Stimulated activated CD8-positive, alpha-beta memory T cell treated with anti-CD3 and anti-CD28 coated beads, Interleukin-12 subunit alpha, Interleukin-12 subunit beta, amount 100 ng/mL, for 24 hours (primary cell): Measurements from ENCODE around the gene CXCL16.
"Not testable (repeated sequence)": the region's sequence is repeated elsewhere in the genome, so short reads cannot be mapped to it uniquely, and the experiment has no call there.

Source experiments
- DNase-seq: peaks from one replicate; pipeline ENCODE4 v3.0.0-alpha.2; 2020; ENCODE audit errors: extremely low read depth

Gene CXCL16

DNA sequence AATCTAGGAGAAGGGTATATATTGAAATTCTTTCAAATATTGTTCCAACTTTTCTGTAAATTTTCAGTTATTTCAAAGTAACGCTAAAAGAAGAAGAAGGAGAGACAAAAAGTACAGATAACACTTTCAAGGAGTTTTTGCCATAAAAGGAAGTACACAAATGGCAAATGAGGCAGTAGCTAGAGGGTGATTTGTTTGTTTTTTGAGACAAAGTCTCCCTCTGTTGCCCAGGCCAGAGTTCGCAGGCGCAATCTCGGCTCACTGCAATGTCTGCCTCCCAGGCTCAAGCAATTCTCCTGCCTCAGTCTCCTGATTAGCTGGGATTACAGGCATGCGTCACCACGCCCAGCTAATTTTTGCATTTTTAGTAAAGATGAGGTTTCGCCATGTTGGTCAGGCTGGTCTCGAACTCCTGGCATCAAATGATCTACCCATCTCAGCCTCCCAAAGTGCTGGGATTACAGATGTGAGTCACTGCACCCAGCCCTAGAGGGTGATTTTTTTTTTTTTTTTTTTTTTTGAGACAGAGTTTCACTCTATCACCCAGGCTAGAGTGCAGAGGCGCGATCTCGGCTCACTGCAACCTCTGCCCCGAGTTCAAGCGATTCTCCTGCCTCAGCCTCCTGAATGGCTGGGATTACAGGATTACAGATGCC is 40.2 kb downstream of the CXCL16 start:
- DNase-seq: not testable (repeated sequence)

GRCh38 chr17:4696437-4696805 is 43.3 kb downstream of the CXCL16 start:
- DNase-seq: no peak

- no peak for DNase-seq
These were observed 46.3 kb downstream of the CXCL16 start for GRCh38 chr17:4693416-4693815.

DNA sequence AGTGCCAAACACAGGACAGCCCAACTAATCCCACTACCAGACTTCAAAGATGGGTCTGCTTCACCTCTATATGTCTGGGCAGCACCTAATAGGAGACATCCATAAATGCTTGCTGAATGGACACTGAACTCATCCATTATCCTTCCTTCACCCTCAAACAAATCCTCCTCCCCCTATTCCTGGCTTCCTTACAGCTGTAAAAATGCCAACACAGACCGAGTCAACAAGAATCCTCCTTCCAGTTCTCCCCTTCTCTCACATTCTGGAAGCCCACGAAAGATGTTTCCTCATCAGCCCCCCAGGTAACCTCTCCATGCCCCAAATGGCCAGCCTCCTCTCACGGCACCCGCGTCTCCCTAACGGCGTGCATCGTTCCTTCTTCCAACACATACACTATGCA is 48.0 kb downstream of the CXCL16 start:
- DNase-seq: no peak

DNA sequence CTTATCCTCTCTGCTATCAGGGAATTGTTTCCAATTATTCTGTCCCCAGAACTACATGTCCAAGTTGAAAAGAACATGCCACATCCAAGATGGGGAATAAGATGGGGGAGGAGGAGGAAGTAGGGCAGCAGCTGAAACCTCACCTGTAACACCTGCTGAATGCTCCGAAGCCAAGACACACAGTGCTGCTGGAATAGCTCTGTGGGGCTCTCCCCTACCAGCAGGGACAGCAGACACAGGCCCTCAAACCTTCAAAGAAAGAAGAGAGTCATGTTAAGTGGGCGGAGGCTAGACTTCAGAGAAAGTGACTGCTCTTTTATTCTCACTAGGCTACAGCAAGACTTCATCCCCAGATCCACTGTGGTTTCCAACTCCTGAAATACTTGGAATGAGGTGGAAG is 49.0 kb downstream of the CXCL16 start:
- no peak for DNase-seq

DNA sequence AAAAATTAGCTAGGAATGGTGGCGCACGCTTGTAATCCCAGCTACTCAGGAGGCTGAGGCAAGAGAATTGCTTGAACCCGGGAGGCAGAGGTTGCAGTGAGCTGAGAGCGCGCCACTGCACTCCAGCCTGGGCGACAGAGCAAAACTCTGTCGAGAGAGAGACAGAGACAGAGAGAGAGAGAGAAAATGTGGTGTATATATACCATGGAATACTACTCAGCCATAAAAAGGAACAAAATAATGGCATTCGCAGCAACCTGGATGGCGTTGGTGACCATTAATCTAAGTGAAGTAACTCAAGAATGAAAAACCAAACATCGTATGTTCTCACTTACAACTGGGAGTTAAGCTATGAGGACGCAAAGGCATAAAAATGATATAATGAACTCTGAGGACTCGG is 49.9 kb downstream of the CXCL16 start:
- not testable (repeated sequence) for DNase-seq

GRCh38 chr17:4683739-4684138 is 56.0 kb downstream of the CXCL16 start:
- not testable (repeated sequence) for DNase-seq
